HepG2 (cell line): ENCODE data around the gene PCSK6. TPM values are rescaled to one million over a fixed set of nuclear protein-coding genes. Genes with fewer than 3 reads are reported as not detected.

Source experiments
- ATAC-seq: fragments of 200-7000 bp; cut with Tn5 transposase; 3 replicates; pipeline ENCODE4 v1.9.1; 2020; ENCODE audit warnings: mild to moderate bottlenecking, moderate library complexity
- BruUV-seq: library from RNA; stranded (reverse); fragments of 400-500 nt; replicated peaks from 2 replicates; lab custom pipeline; 2021; lab: Mats Ljungman, UMichigan
- CTCF ChIA-PET: fragments of 300-600 bp; formaldehyde crosslinking; extraction: SDS; loops from one replicate; lab custom pipeline; 2021; ENCODE audit warnings: low total read pairs, inconsistent platforms, low intra/inter-chr PET ratio; lab: Yijun Ruan, JAX
- POLR2A ChIA-PET: fragments of 350-600 bp; sonication (Branson Sonifier 250); formaldehyde crosslinking; loops from one replicate; lab custom pipeline; 2020; ENCODE audit warnings: antibody characterized with exemption, inconsistent platforms; lab: Yijun Ruan, JAX
- DNase-seq: peaks from one replicate; pipeline ENCODE4 v3.0.0-alpha.2; 2015; ENCODE audit warnings: low spot score
- FAIRE-seq: peaks from 3 replicates; lab custom pipeline; 2011; peaks lifted over from hg19 to GRCh38; lab: Jason Lieb, UNC
- H2AFZ ChIP-seq: one replicate; pipeline ENCODE4 v1.6.1; 2011; ENCODE audit warnings: low read length, inconsistent platforms
- H3K27ac ChIP-seq: fragments of 300-600 bp; 3 replicates; pipeline ENCODE4 v1.8.0; 2011; ENCODE audit warnings: mixed run types, mild to moderate bottlenecking, mixed read lengths, low read length, inconsistent platforms; ENCODE audit not compliant: insufficient read depth; ENCODE audit errors: extremely low read length
- H3K27me3 ChIP-seq, 2 experiments: fragments of 200-600 bp in 1 of 2; 2 replicates in 1 of 2; 3 replicates in 1 of 2; pipeline versions ENCODE4 v1.6.0 to v1.8.0; 2011; ENCODE audit warnings: low read length in 2 of 2, mild to moderate bottlenecking in 2 of 2, moderate library complexity in 2 of 2, inconsistent platforms in 1 of 2; ENCODE audit not compliant: insufficient read depth in 2 of 2, control insufficient read depth in 1 of 2
- H3K36me3 ChIP-seq, 2 experiments: fragments of 200-600 bp in 1 of 2; replicated peaks in 1 of 2; 2 replicates in 1 of 2; 3 replicates in 1 of 2; pipeline versions ENCODE4 v1.5.1 to v1.8.0; 2011; ENCODE audit warnings: low read length in 2 of 2, inconsistent platforms in 1 of 2; ENCODE audit not compliant: insufficient read depth in 2 of 2, control insufficient read depth in 1 of 2
- H3K4me1 ChIP-seq: 2 replicates; pipeline ENCODE4 v1.5.1; 2012; ENCODE audit warnings: low read length, inconsistent platforms; ENCODE audit not compliant: insufficient read depth
- H3K4me2 ChIP-seq: 2 replicates; pipeline ENCODE4 v1.6.0; 2011; ENCODE audit warnings: low read depth, low read length, inconsistent platforms
- H3K4me3 ChIP-seq, 3 experiments: fragments of 200-600 bp in 1 of 3; sonication (generic), shearing (Covaris generic) in 1 of 3; replicated peaks in 1 of 3; 2 replicates each; pipeline ENCODE4 v1.5.1; 2011 to 2016; ENCODE audit warnings: low read length in 3 of 3, inconsistent platforms in 2 of 3, low read depth in 2 of 3, mild to moderate bottlenecking in 2 of 3, control low read depth in 1 of 3, mixed read lengths in 1 of 3; ENCODE audit not compliant: insufficient read depth in 1 of 3
- H3K79me2 ChIP-seq: one replicate; pipeline ENCODE4 v1.6.1; 2011; ENCODE audit warnings: low read length, inconsistent platforms; ENCODE audit not compliant: insufficient read depth
- H3K9ac ChIP-seq: 2 replicates; pipeline ENCODE4 v1.6.0; 2011; ENCODE audit warnings: mild to moderate bottlenecking, low read depth, low read length, inconsistent platforms; ENCODE audit not compliant: insufficient read depth
- H3K9me3 ChIP-seq: 2 replicates; pipeline ENCODE4 v1.5.1; 2012; ENCODE audit warnings: mild to moderate bottlenecking, low read length
- H4K20me1 ChIP-seq: 2 replicates; pipeline ENCODE4 v1.6.0; 2011; ENCODE audit warnings: inconsistent platforms, mild to moderate bottlenecking, low read length, moderate library complexity; ENCODE audit not compliant: insufficient read depth
- DNMT1 ChIP-seq: sonication (generic); formaldehyde crosslinking; IDR thresholded peaks from 2 replicates; pipeline ENCODE4 v1.5.1; 2020; ENCODE audit warnings: mild to moderate bottlenecking, missing genetic modification reagents
- FOXA3 ChIP-seq: IDR thresholded peaks from 2 replicates; pipeline ENCODE4 v1.6.1; 2016; ENCODE audit warnings: missing genetic modification reagents, missing compliant biosample characterization
- GATAD2A ChIP-seq: IDR thresholded peaks from 2 replicates; pipeline ENCODE4 v1.6.1; 2016
- RBM22 ChIP-seq: fragments of 200-400 bp; formaldehyde crosslinking; optimal IDR thresholded peaks from 2 replicates; pipeline ENCODE3; 2017; ENCODE audit warnings: mild to moderate bottlenecking, low read length, moderate library complexity
- ZBTB38 ChIP-seq: sonication (generic); formaldehyde crosslinking; IDR thresholded peaks from 2 replicates; pipeline ENCODE4 v1.5.1; 2020; ENCODE audit warnings: mild to moderate bottlenecking, missing genetic modification reagents
- ZNF333 ChIP-seq: sonication (generic); formaldehyde crosslinking; IDR thresholded peaks from 2 replicates; pipeline ENCODE4 v1.4.0; 2020; ENCODE audit warnings: mild to moderate bottlenecking, missing genetic modification reagents, borderline replicate concordance
- ZNF563 ChIP-seq: sonication (generic); formaldehyde crosslinking; IDR thresholded peaks from 2 replicates; pipeline ENCODE4 v1.8.0; 2022; ENCODE audit warnings: mild to moderate bottlenecking, moderate library complexity, missing genetic modification reagents
- WGBS: methylation state at CpG from one replicate; pipeline ENCODE4 v1.1.6; 2017; ENCODE audit warnings: low lambda C conversion rate; 5-methylcytosine and 5-hydroxymethylcytosine counted together
- in situ Hi-C: cut with HindIII; loops from 2 replicates; pipeline ENCODE4 v1.10.0; 2017; ENCODE audit warnings: low pct_unique_long_range_greater_than_20kb; ENCODE audit not compliant: extremely low pct_ligation_motif_present
- intact Hi-C: fragments of 100-400 bp; cut with micrococcal nuclease; formaldehyde crosslinking; loops from one replicate; pipeline ENCODE4 v1.10.0; 2022; ENCODE audit not compliant: unreplicated experiment
- polyA plus RNA-seq, 8 experiments: library from polyadenylated mRNA; depleted of rRNA in 3 of 8; stranded (reverse) in 7 of 8; unstranded in 1 of 8; fragments of >200 nt; fragmentation: Illumina TruSeq in 4 of 8; extraction: Trizol in 4 of 8; gene quantifications; 2 replicates each; pipeline versions ENCODE4 v1.2.1 to v1.2.3, GENCODE V29; 2011 to 2016; ENCODE audit warnings: low read depth in 4 of 8, missing spikeins in 1 of 8, mixed read lengths in 1 of 8; ENCODE audit not compliant: insufficient read depth in 1 of 8
- total RNA-seq, 5 experiments: library from RNA; depleted of rRNA; stranded (reverse); fragments of >200 nt; fragmentation: Illumina TruSeq; extraction: Trizol; gene quantifications; 2 replicates each; pipeline ENCODE4 v1.2.3, GENCODE V29; 2016; ENCODE audit warnings: low read depth in 1 of 5
- TF ChIP-seq, protein P1 (sequence below): sonication (generic); formaldehyde crosslinking; IDR thresholded peaks from 2 replicates; pipeline ENCODE4 v1.4.0; 2020; ENCODE audit warnings: missing genetic modification reagents, low read depth, mild to moderate bottlenecking, borderline replicate concordance
- TF ChIP-seq, protein P2 (sequence below): sonication (generic); formaldehyde crosslinking; IDR thresholded peaks from 2 replicates; pipeline ENCODE4 v1.5.0; 2020; ENCODE audit warnings: mild to moderate bottlenecking, missing genetic modification reagents, moderate library complexity

Gene PCSK6
- total and polyA plus RNA-seq, 2 of the 13 experiments (the other 11 are each of a cell fraction or from before 2014, with no cell fraction given): 56.5 to 155 TPM

DNA sequence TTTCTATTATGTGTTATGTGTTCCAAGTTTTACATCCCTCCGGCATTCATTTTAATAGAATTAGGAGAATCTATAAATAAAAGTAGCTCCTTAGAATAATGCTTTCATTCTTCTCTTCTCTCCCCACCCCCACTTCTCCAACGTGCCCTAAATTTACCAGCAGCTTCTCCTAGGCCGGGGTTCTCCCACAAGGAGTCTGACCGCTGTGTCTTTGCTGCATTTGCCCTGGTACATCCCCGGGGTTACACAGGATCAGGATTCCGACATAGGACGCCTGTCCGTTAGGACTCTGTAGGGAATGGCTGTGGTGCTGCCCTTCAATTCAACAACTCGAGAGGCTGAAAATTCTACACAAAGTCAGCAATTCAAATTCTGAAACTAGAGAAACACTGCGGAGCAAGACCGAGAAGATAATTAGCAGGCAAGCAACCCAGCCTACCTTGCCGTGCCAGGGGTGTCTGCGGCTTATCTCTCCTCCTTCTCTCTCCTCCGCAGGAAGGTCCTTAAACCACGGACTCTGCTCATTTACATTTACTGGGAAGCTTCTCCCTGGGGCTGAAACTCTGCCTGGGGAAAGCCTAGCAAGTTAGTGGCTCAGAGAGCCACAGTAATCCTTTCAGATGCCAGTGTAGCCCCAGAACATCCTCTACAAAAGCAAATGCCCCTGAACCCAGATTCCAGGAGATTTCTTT lies 18.8 kb downstream of the PCSK6 start:
- in situ Hi-C loops: no loop called here
- TF ChIP-seq ZNF333 (CRISPR knock-in tag): no peak
- TF ChIP-seq RBM22: peak; percentile 22

GRCh38 chr15:101469520-101470288 lies 19.8 kb downstream of the PCSK6 start:
- POLR2A ChIA-PET: interaction anchor here (0.8 kb wide), 1 partner anchor 30 kb away, joined by 3 read pairs; no protein-coding TSS in a partner anchor
- TF ChIP-seq DNMT1 (CRISPR knock-in tag) (no peak), FOXA3 (CRISPR knock-in tag) (peak; percentile 30; the same call in 1 of the 2 replicates), ZNF563 (CRISPR knock-in tag) (no peak), GATAD2A (CRISPR knock-in tag) (peak; percentile 16; the same call in 1 of the 2 replicates), ZBTB38 (CRISPR knock-in tag) (peak; percentile 44; the same call in 1 of the 2 replicates)
- TF ChIP-seq, protein P1, sequence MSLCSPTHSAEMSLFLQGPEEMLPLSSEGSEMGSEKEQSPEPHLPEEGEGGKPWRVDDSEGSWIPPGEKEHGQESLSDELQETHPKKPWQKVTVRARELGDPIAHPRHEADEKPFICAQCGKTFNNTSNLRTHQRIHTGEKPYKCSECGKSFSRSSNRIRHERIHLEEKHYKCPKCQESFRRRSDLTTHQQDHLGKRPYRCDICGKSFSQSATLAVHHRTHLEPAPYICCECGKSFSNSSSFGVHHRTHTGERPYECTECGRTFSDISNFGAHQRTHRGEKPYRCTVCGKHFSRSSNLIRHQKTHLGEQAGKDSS (CRISPR knock-in tag): 0 out of 2 replicates have a peak, but pooled peaks have one; percentile 35
- TF ChIP-seq, protein P2, sequence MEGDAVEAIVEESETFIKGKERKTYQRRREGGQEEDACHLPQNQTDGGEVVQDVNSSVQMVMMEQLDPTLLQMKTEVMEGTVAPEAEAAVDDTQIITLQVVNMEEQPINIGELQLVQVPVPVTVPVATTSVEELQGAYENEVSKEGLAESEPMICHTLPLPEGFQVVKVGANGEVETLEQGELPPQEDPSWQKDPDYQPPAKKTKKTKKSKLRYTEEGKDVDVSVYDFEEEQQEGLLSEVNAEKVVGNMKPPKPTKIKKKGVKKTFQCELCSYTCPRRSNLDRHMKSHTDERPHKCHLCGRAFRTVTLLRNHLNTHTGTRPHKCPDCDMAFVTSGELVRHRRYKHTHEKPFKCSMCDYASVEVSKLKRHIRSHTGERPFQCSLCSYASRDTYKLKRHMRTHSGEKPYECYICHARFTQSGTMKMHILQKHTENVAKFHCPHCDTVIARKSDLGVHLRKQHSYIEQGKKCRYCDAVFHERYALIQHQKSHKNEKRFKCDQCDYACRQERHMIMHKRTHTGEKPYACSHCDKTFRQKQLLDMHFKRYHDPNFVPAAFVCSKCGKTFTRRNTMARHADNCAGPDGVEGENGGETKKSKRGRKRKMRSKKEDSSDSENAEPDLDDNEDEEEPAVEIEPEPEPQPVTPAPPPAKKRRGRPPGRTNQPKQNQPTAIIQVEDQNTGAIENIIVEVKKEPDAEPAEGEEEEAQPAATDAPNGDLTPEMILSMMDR (CRISPR knock-in tag): no peak

More for the DNA sequence above, 18.8 kb downstream of the PCSK6 start:
- H3K4me1 ChIP-seq: peaks cover 44% of the 10 kb centered on the region
- peaks cover 3 to 22% of the 10 kb centered on the region in 2 experiments; a peak in 4 of 5 replicates for H3K36me3 ChIP-seq
- 86% methylated on average over 15 of the region's 15 CpGs for WGBS
- intact Hi-C loops: no loop called here
- FAIRE-seq (no peak), DNase-seq (no peak), ATAC-seq (no peak)
- no peak overlapping the region for H3K4me2 ChIP-seq
- no TSS peak for BruUV-seq
- ChIA-PET POLR2A (interaction anchor here (0.8 kb wide), 1 partner anchor 31 kb away, joined by 3 read pairs; no protein-coding TSS in a partner anchor), CTCF (no interaction called here)
- H3K9me3 ChIP-seq: no peaks in the 10 kb centered on the region
- H3K4me3 ChIP-seq: no peak overlapping the region
- peaks cover 89% of the 10 kb centered on the region for H3K79me2 ChIP-seq
- no peak overlapping the region for H3K9ac ChIP-seq
- H3K27ac ChIP-seq: peak overlapping the region; percentile 34
- H4K20me1 ChIP-seq: no peaks in the 10 kb centered on the region
- no peak overlapping the region for H2AFZ ChIP-seq
- no peaks in the 10 kb centered on the region for H3K27me3 ChIP-seq

More at GRCh38 chr15:101469520-101470288, 19.8 kb downstream of the PCSK6 start:
- H3K9ac ChIP-seq: no peak overlapping the region
- DNase-seq (no peak), ATAC-seq (peak; percentile 48; the same call in 2 of the 3 replicates), FAIRE-seq (no peak)
- no peak overlapping the region for H3K4me3 ChIP-seq
- no peaks in the 10 kb centered on the region for H4K20me1 ChIP-seq
- in situ Hi-C loops (no loop called here), intact Hi-C loops (no loop called here)
- H3K36me3 ChIP-seq: peaks cover 7 to 23% of the 10 kb centered on the region in 2 experiments; a peak in 4 of 5 replicates
- no peak overlapping the region for H2AFZ ChIP-seq
- no peaks in the 10 kb centered on the region for H3K27me3 ChIP-seq
- H3K4me1 ChIP-seq: peaks cover 34% of the 10 kb centered on the region
- H3K79me2 ChIP-seq: peaks cover 90% of the 10 kb centered on the region
- H3K9me3 ChIP-seq: no peaks in the 10 kb centered on the region
- no peak overlapping the region for H3K4me2 ChIP-seq
- 88% methylated on average over 21 of the region's 21 CpGs for WGBS
- CTCF ChIA-PET: no interaction called here
- peak overlapping the region; percentile 34 for H3K27ac ChIP-seq
- no TSS peak for BruUV-seq
